GM12878 (cell line): ENCODE measurements around the gene TRUB2.

Experiments used
- CEBPB ChIP-seq, 2 experiments: fragments of 150-350 bp in 1 of 2; IDR thresholded peaks; 2 replicates each; pipeline ENCODE4 v1.6.1; 2012 to 2014; ENCODE audit warnings: low read depth in 2 of 2, low read length in 2 of 2, borderline replicate concordance in 1 of 2, inconsistent platforms in 1 of 2
- POLR2A ChIP-seq: IDR thresholded peaks from 2 replicates; pipeline ENCODE4 v1.6.1; 2011; ENCODE audit warnings: low read depth, mild to moderate bottlenecking, low read length
- RAD21 ChIP-seq: IDR thresholded peaks from 2 replicates; pipeline ENCODE4 v1.6.1; 2011; ENCODE audit warnings: mild to moderate bottlenecking, low read depth, low read length, moderate library complexity; ENCODE audit not compliant: insufficient read depth
- RELA ChIP-seq: fragments of 450-650 bp; IDR thresholded peaks from 2 replicates; pipeline ENCODE4 v1.8.0; 2014; ENCODE audit warnings: borderline replicate concordance; ENCODE audit not compliant: partially characterized antibody
- RFX5 ChIP-seq: IDR thresholded peaks from 2 replicates; pipeline ENCODE4 v1.6.1; 2011; ENCODE audit warnings: low read depth, low read length, improper control_type of control experiment
- SUZ12 ChIP-seq: fragments of 200-600 bp; sonication (generic); IDR thresholded peaks from one replicate; pipeline ENCODE4 v1.6.1; 2018; ENCODE audit warnings: antibody characterized with exemption, mild to moderate bottlenecking; ENCODE audit not compliant: unreplicated experiment
- TF ChIP-seq, protein P1 (sequence below), 3 experiments: IDR thresholded peaks in 2 of 3; conservative IDR thresholded peaks in 1 of 3; 2 replicates each; pipeline ENCODE4 v1.5.1; 2011; ENCODE audit warnings: low read depth in 3 of 3, low read length in 3 of 3, mild to moderate bottlenecking in 3 of 3, control low read depth in 2 of 3, moderate library complexity in 2 of 3, inconsistent platforms in 1 of 3, mixed read lengths in 1 of 3; ENCODE audit not compliant: control insufficient read depth in 2 of 3, insufficient read depth in 1 of 3; ENCODE audit errors: extremely low read depth in 1 of 3

DNA sequence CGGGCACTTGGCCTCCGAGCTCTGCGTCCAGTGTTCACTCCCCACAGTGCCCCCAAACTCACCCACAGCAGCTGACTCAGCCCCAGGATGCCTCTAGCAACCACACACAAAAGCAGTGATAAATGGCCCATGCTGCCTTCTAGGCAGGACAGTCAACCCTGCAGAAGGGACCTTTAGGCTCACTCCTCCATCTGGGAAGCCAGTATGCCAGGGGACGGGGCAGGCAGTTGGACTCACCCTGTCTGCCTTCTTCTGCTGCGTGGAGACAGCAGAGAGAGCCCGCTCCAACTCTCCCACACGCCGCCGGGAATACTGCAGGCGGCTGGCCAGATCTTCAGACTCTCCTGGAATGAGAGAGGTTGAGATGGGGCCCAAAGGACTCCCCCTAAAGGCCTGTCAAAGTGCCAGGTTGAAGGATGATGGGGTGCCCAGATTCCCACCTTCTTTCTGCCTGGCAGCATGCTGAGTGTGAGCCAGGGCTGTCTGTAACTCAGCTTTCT is 56.8 kb downstream of the TRUB2 start:
- TF ChIP-seq, protein P1, sequence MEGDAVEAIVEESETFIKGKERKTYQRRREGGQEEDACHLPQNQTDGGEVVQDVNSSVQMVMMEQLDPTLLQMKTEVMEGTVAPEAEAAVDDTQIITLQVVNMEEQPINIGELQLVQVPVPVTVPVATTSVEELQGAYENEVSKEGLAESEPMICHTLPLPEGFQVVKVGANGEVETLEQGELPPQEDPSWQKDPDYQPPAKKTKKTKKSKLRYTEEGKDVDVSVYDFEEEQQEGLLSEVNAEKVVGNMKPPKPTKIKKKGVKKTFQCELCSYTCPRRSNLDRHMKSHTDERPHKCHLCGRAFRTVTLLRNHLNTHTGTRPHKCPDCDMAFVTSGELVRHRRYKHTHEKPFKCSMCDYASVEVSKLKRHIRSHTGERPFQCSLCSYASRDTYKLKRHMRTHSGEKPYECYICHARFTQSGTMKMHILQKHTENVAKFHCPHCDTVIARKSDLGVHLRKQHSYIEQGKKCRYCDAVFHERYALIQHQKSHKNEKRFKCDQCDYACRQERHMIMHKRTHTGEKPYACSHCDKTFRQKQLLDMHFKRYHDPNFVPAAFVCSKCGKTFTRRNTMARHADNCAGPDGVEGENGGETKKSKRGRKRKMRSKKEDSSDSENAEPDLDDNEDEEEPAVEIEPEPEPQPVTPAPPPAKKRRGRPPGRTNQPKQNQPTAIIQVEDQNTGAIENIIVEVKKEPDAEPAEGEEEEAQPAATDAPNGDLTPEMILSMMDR (IDR thresholded peaks at IDR 0.05 in 2 of 3, conservative IDR thresholded peaks at IDR 0.05 in 1 of 3; ENCODE audit: control insufficient read depth in 2 of 3, extremely low read depth in 1 of 3, insufficient read depth in 1 of 3, low read depth in 3 of 3, low read length in 3 of 3) = no peak
- no peak for TF ChIP-seq RELA
- TF ChIP-seq RFX5 = no peak
- no peak for TF ChIP-seq SUZ12
- no peak for TF ChIP-seq CEBPB (IDR thresholded peaks at IDR 0.05; ENCODE audit: borderline replicate concordance in 1 of 2, low read depth in 2 of 2, low read length in 2 of 2)
- TF ChIP-seq RAD21 = no peak
- no peak for TF ChIP-seq POLR2A
